GM21529 (cell line): ENCODE results near the gene REST.

Experiments used
- ATAC-seq: cut with Tn5 transposase; IDR thresholded peaks from one replicate; pipeline ENCODE4 v1.9.1; 2021; ENCODE audit not compliant: unreplicated experiment

The REST gene

DNA sequence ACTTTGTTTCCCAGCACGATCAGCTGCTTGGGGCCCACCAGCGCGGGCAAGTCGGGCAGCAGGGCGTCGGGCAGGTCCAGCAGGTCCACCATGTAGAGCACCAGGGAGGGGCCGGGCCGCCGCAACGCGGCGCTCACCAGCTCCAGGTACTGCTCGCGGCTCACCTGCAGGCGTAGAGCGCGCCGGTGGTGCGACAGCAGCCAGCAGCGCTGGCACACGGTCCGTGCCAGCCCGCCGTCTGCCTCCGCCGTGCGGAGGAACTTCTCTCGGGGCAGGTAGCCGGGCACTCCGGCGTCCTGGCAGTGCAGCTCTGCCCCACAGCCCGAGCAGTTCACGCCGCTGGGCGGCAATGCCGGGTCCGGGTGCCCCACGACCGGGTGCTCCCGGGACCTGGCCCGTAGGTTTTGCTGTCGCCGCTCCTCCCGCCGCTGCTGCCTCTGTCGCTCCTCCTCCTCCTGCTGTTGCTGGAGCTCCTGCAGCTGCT is 69.2 kb downstream of the REST start:
- ATAC-seq: peak; percentile 29

DNA sequence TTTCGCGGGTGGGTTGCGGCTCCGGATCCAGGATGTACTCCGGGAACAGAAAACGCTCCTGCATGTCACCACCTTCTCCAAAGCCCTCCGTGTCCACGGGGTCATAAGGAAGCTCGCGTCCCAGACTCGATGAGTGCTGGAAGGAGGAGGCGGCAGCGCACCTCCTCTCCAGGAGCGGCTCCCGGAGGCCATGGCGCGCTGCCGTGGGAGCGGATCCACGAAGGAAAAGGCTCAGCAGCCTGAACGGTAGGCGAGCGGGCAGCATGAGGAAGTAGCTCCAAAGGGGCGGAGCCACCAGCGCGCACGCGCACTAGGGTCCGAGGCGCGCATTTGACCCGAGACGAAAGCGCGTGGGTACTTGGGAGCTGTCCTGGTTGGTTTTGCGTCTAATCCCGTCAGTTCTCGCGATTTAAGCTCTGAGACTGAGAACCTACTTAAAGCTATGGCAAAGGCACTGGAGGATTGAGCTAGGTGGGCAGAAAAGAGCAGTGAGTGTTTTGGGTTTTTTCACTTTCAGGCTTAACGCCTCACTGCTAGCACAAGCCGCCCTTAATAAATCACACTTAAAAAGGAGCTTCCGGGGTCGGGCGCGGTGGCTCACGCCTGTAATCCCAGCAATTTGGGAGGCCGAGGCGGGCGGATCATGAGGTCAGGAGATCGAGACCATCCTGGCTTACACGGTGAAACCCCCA is 69.8 kb downstream of the REST start, which contains the start of gene NOA1:
Gene NOA1 (minus strand): TSS at position 286 of the 692 bp plus-strand sequence. CDS start 21 bp downstream, at position 265.
- ATAC-seq: peak; percentile 78

DNA sequence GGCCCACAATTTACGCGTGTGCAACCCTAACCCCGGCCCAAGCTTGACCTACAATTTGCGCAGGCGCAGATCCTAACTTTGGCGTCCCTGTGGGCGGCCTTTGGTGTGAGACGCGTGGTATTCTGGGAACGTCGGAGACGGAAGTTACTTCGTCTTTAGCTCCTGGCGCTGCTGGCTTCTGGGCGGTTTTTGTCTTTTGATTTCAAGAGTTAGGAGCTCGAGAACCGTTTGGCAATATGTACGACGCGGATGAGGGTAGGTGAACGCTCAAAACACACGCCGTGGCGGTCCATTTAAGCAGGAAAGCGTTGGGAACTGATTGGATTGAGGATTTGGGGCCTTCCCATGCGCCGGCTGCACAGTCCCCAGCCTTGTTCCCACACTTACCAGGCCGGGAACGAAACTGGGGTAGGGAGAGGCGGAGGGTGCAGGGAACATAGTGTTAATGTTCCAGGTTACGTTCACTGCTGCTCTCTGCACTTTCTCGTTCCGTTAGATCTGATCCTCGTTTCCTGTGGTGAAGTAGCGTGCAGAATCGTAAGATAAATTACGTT is 71.1 kb downstream of the REST start, which contains the start of gene POLR2B:
Gene POLR2B (plus strand): TSS at position 147 of the 554 bp plus-strand sequence. CDS start 90 bp downstream, at position 237.
- peak; percentile 50 for ATAC-seq

DNA sequence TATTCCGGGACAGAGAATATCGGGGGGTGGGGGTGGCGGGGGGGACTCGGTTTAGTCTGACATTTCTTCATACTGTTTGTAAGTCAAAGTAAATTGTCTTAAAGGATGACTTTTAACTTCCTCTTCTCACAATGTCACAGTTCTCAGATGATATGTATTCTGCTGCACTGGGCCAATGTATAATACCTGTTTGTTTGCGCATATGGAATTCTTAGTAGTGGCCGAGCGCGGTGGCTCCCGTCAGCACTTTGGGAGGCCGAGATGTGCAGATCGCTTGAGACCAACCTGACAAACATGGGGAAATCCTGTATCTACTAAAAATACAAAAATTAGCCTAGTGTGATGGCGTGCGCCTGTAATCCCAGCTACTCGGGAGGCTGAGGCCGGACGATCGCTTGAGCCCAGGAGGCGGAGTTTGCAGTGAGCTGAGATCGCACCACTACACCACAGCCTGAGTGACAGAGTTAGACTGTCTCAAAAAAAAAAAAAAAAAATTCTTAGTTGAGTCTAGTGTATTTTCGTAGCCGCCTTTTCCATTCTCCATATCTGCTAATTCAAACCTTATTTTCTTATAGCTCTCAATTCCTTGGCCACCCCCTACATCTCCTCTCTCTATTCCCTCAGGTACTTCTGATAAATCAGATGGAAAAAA is 71.8 kb downstream of the REST start:
- no peak for ATAC-seq

DNA sequence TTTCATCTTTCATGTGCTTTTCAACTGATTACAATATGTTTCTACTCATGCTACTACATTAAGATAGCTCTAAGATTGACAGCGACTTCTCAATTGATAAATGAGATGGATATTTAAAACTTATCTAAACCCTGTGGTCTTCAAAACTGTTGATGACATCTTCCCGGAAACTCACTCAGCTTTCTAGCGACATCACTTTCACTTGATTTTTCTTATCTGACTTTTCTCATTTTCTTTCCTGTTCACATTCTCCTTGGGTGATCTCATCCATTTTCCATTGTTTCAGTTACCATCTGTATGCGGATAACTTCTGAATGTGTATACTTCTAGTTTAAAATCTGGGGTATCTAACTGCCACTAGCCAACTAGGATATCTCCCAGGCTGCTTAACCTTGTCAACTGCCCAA is 74.1 kb downstream of the REST start:
- ATAC-seq: no peak

DNA sequence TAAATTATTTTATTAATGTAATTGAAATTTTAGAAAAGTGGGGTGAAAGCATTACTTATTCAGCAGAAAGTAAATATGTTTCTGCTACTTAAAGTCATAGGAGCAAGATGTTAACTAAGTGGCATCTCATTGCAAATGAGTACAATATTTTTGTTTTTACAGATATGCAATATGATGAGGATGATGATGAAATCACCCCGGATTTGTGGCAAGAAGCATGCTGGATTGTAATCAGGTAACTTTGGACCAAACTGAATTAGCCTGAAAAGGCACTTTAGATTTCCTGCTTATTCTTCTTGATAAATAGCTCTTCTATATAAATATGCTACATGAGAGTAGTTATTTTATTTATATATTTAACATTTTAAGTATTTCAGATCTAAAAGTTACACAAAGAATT is 78.5 kb downstream of the REST start:
- no peak for ATAC-seq

DNA sequence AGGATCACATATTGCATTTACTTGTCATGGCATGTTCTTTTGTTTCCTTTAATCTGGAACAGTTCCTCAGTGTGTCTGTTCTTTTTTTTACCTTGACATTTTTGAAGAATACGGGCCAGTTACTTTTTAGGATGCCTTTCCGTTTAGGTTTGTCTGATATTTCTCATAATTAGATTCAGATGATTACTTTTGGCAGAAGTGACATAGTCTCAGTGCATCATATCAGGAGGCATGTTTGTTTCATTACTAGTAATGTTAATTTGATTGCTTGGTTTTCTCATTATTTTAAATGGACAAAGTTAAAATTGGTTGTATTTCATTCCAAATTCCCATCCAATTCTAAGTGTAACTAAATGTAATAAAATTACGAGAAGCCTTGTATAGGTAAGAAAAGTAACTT is 79.3 kb downstream of the REST start:
- no peak for ATAC-seq

DNA sequence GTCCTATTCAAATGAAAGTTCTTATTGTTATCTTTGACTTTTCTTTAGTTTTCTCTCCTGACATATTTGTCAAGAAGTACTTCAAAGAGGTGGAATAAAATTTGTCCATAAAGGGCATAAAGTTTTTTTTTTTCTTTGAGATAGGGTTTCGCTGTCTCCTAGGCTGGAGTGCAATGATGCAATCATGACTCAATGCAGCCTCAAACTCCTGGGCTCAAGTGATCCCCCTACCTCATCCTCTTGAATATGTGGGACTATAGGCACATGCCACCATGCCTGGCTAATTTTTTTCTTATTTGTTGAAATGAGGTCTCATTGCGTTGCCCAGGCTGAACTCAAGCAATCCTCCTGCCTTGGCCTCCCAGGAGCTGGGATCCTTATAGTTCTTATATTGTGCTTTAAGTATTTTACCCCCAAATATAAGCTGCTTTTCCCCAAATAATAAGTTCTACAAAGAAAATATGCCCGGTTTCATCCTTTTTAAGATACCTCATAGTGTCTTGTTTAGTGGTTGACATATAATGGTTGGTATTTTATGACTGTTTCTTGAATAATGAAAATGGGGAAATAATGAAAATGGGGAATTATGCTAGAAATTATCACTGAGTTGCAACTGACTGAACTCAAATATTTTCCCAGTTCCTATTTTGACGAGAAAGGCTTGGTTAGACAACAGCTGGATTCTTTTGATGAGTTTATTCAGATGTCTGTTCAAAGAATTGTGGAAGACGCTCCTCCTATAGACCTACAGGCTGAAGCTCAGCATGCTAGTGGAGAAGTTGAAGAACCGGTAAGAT is 82.6 kb downstream of the REST start:
- no peak for ATAC-seq

DNA sequence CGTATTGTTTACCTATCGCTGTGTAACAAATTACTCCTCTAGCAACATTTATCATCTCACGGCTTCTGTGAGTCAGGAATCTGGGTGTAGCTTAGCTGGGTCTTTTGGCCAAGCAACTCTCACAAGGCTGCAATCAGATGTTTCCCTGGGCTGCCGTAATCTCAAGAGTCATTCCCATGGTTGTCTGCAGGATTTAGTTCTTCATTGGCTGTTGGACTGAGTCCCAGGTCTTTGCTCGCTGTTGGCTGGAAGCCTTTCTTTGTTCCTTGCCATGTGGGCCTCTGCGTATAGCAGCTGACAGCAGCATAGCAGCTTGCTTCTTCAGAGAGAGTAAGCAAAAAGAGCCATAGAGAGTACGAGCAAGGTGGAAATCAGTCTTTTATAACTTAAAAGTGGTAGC is 87.8 kb downstream of the REST start:
- no peak for ATAC-seq

DNA sequence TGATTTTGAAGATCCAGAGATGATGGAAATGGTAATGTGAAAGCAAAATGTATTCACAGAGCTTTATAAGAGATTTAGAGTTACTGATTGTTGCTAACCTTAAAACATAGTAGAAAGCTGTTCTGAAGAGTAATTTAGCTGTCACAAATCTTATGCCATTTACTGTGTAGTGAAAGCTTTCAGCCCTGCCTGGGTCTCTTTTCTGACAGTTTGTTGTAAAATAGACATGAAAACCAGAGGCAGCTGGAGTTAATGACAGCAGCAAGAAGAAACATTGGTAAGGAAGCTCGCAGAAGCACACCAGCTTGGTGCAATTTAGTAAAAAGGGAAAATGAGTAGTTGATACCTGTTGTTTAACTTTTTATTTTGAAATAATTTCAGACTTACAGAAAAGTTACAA is 92.1 kb downstream of the REST start:
- no peak for ATAC-seq

DNA sequence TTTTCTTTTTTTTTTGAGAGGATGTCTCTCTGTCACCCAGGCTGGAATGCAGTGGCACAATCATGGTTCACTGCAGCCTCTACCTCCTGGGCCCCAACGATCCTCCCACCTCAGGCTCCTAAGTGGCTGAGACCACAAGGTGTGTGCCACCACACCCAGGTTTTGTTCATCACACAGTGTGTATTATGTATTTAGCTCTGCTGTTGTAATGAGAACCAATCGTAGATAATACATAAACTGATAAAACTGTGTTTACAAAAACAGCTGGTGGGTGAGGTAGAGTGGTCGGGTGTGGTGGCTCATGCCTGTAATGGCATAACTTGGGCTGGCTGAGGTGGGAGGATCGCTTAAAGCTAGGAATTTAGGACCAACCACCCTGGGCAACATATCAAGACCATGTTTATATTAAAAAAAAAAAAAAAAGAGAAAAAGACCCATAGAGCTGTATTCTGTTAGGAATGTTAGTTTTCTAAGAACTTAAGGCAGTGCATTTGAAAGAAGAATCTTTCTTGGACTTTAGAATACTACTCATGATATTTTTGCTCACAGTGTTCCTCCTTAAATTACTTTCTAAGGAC is 105.9 kb downstream of the REST start:
- no peak for ATAC-seq
